Panc1 (cell line): Measurements from ENCODE around the gene GPD2. TPM values are rescaled to one million over a fixed set of nuclear protein-coding genes. Genes with fewer than 3 reads are reported as not detected.

Experiments
- ATAC-seq: fragments of 200-7000 bp; cut with Tn5 transposase; 2 replicates; pipeline ENCODE4 v1.9.1; 2020; ENCODE audit warnings: mild to moderate bottlenecking, moderate library complexity
- BruUV-seq: library from RNA; stranded (reverse); fragments of 400-500 nt; replicated peaks from 2 replicates; lab custom pipeline; 2021; lab: Mats Ljungman, UMichigan
- CTCF ChIA-PET: fragments of 300-600 bp; sonication (Branson Sonifier 250); formaldehyde crosslinking; loops from one replicate; lab custom pipeline; 2022; ENCODE audit warnings: antibody characterized with exemption; lab: Charles Lee
- POLR2A ChIA-PET: fragments of 300-600 bp; sonication (Branson Sonifier 250); formaldehyde crosslinking; loops from one replicate; lab custom pipeline; 2022; ENCODE audit warnings: antibody characterized with exemption; lab: Charles Lee
- DNase-seq: peaks from one replicate; pipeline ENCODE4 v3.0.0-alpha.2; 2010; ENCODE audit warnings: low read depth, low spot score
- H3K27ac ChIP-seq: 2 replicates; pipeline ENCODE4 v1.5.1; 2011; ENCODE audit warnings: mild to moderate bottlenecking, low read length, inconsistent platforms
- H3K27me3 ChIP-seq: fragments of 200-500 bp; sonication (Bioruptor generic); 2 replicates; pipeline ENCODE4 v1.6.0; 2014; ENCODE audit warnings: low read length, inconsistent platforms; ENCODE audit not compliant: control insufficient read depth, insufficient read depth
- H3K36me3 ChIP-seq: fragments of 200-500 bp; sonication (Bioruptor generic); 2 replicates; pipeline ENCODE4 v1.5.1; 2014; ENCODE audit warnings: inconsistent platforms, mild to moderate bottlenecking, low read length, moderate library complexity; ENCODE audit not compliant: control insufficient read depth, insufficient read depth
- H3K4me1 ChIP-seq: 2 replicates; pipeline ENCODE4 v1.5.1; 2011; ENCODE audit warnings: inconsistent platforms, mild to moderate bottlenecking, low read length, moderate library complexity; ENCODE audit not compliant: control insufficient read depth, insufficient read depth
- H3K4me3 ChIP-seq, 2 experiments: 2 replicates each; pipeline ENCODE4 v1.5.1; 2011 to 2012; ENCODE audit warnings: low read depth in 2 of 2, low read length in 2 of 2, mild to moderate bottlenecking in 2 of 2, inconsistent platforms in 1 of 2, moderate library complexity in 1 of 2
- H3K9me3 ChIP-seq: fragments of 200-500 bp; sonication (Bioruptor generic); 2 replicates; pipeline ENCODE4 v1.5.1; 2014; ENCODE audit warnings: low read depth, mild to moderate bottlenecking, inconsistent platforms, low read length, moderate library complexity; ENCODE audit not compliant: control insufficient read depth, insufficient read depth
- POLR2AphosphoS5 ChIP-seq: IDR thresholded peaks from 2 replicates; pipeline ENCODE4 v1.6.1; 2012; ENCODE audit warnings: mild to moderate bottlenecking, low read depth, low read length, moderate library complexity
- SIN3A ChIP-seq: IDR thresholded peaks from 2 replicates; pipeline ENCODE4 v1.6.1; 2012; ENCODE audit warnings: low read depth, mild to moderate bottlenecking, low read length, moderate library complexity, borderline replicate concordance; ENCODE audit not compliant: insufficient read depth
- TCF7L2 ChIP-seq: IDR thresholded peaks from 2 replicates; pipeline ENCODE4 v1.6.1; 2011; ENCODE audit warnings: mild to moderate bottlenecking, low read depth, low read length, inconsistent platforms
- in situ Hi-C: cut with HindIII; loops from 2 replicates; pipeline ENCODE4 v1.10.0; 2016; ENCODE audit warnings: low sequenced_read_pairs, low pct_unique_long_range_greater_than_20kb
- intact Hi-C: fragments of 100-400 bp; cut with micrococcal nuclease; formaldehyde crosslinking; loops from one replicate; pipeline ENCODE4 v1.10.0; 2022; ENCODE audit not compliant: unreplicated experiment
- total RNA-seq: library from RNA; stranded (reverse); gene quantifications from one replicate; pipeline ENCODE4 v1.2.1, GENCODE V29; 2021; ENCODE audit not compliant: unreplicated experiment
- TF ChIP-seq, protein P1 (sequence below): fragments of 450-650 bp; IDR thresholded peaks from 2 replicates; pipeline ENCODE4 v1.5.1; 2017; ENCODE audit warnings: mild to moderate bottlenecking
- TF ChIP-seq, protein P2 (sequence below), 2 experiments: IDR thresholded peaks; 2 replicates each; pipeline ENCODE4 v1.6.1; 2011 to 2012; ENCODE audit warnings: low read depth in 2 of 2, control low read depth in 1 of 2, low read length in 1 of 2, mild to moderate bottlenecking in 1 of 2, moderate library complexity in 1 of 2; ENCODE audit not compliant: insufficient read depth in 1 of 2

The GPD2 gene
- total RNA-seq, 1 experiment from 2014 or later: 27.5 TPM

DNA sequence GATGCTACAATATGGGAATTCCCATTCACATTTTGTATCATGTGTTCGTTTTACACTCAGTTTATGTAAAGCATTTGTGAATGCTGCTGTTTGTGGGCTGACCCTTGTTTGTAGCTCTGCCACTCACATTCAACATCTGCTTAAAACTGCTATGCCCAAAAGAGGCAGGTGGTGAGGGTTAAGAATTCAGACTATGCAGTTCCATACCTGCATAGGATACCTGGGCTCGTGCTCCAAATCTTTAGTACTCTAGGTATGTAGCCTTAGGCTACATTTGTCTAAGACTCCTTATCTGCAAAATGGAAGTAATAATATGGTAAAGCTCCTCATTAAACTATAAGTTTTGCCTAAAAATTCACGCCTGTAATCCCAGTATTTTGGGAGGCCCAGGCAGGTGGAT, 199.5 kb downstream of the GPD2 start:
- ChIA-PET POLR2A (no interaction called here), CTCF (no interaction called here)
- ATAC-seq (no peak), DNase-seq (no peak)
- no peaks in the 10 kb centered on the region for H3K27me3 ChIP-seq
- H3K9me3 ChIP-seq: no peaks in the 10 kb centered on the region
- no peak overlapping the region for H3K4me3 ChIP-seq
- H3K27ac ChIP-seq: no peak overlapping the region
- in situ Hi-C loops (no loop called here), intact Hi-C loops (no loop called here)
- TF ChIP-seq SIN3A: no peak
- TF ChIP-seq, protein P1, sequence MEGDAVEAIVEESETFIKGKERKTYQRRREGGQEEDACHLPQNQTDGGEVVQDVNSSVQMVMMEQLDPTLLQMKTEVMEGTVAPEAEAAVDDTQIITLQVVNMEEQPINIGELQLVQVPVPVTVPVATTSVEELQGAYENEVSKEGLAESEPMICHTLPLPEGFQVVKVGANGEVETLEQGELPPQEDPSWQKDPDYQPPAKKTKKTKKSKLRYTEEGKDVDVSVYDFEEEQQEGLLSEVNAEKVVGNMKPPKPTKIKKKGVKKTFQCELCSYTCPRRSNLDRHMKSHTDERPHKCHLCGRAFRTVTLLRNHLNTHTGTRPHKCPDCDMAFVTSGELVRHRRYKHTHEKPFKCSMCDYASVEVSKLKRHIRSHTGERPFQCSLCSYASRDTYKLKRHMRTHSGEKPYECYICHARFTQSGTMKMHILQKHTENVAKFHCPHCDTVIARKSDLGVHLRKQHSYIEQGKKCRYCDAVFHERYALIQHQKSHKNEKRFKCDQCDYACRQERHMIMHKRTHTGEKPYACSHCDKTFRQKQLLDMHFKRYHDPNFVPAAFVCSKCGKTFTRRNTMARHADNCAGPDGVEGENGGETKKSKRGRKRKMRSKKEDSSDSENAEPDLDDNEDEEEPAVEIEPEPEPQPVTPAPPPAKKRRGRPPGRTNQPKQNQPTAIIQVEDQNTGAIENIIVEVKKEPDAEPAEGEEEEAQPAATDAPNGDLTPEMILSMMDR: no peak
- TF ChIP-seq TCF7L2: no peak
- TF ChIP-seq POLR2AphosphoS5: no peak
- TF ChIP-seq, protein P2, sequence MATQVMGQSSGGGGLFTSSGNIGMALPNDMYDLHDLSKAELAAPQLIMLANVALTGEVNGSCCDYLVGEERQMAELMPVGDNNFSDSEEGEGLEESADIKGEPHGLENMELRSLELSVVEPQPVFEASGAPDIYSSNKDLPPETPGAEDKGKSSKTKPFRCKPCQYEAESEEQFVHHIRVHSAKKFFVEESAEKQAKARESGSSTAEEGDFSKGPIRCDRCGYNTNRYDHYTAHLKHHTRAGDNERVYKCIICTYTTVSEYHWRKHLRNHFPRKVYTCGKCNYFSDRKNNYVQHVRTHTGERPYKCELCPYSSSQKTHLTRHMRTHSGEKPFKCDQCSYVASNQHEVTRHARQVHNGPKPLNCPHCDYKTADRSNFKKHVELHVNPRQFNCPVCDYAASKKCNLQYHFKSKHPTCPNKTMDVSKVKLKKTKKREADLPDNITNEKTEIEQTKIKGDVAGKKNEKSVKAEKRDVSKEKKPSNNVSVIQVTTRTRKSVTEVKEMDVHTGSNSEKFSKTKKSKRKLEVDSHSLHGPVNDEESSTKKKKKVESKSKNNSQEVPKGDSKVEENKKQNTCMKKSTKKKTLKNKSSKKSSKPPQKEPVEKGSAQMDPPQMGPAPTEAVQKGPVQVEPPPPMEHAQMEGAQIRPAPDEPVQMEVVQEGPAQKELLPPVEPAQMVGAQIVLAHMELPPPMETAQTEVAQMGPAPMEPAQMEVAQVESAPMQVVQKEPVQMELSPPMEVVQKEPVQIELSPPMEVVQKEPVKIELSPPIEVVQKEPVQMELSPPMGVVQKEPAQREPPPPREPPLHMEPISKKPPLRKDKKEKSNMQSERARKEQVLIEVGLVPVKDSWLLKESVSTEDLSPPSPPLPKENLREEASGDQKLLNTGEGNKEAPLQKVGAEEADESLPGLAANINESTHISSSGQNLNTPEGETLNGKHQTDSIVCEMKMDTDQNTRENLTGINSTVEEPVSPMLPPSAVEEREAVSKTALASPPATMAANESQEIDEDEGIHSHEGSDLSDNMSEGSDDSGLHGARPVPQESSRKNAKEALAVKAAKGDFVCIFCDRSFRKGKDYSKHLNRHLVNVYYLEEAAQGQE (IDR thresholded peaks at IDR 0.05; ENCODE audit: insufficient read depth in 1 of 2, low read depth in 2 of 2, low read length in 1 of 2): no peak
- BruUV-seq: no TSS peak
- no peaks in the 10 kb centered on the region for H3K36me3 ChIP-seq
- no peaks in the 10 kb centered on the region for H3K4me1 ChIP-seq

Other genes with a start within 250 kb of the GPD2 start
- gene NR4A2, start 103.7 kb upstream of the GPD2 start, total RNA-seq: 0.85 TPM